Activated CD4-positive, alpha-beta T cell treated with anti-CD3 and anti-CD28 coated beads, Interleukin-2, amount 50 U/mL, for 24 hours (primary cell): ENCODE results near the gene CD109.
A peak's percentile ranks its signal among the peaks of the same experiment; 100 is the strongest.
"Not testable (repeated sequence)": the region's sequence is repeated elsewhere in the genome, so short reads cannot be mapped to it uniquely, and the experiment has no call there.

Experiments
- DNase-seq, 2 donors: peaks; one replicate each; pipeline ENCODE4 v3.0.0-alpha.2; 2020; ENCODE audit warnings: low read depth in 1 of 2, low spot score in 1 of 2

The CD109 gene

DNA sequence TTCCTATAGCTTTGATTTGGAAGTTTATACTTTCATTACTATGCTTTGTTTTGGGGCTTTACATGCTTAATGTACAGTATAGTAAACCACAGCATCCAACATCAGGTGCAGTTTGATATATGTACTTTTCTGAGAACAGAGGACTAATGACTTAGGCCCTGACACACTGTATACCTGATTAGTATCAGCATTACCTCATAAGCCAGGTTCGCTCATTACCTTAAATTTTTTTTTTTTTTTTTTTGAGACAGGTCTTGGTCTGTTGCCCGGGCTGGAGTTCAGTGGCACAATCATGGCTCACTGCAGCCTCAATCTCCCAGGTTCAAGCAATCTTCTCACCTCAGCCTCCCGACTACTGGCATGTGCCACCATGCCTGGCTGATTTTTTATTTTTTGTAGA, 28.4 kb downstream of the CD109 start:
- DNase-seq, result no peak

- not testable (repeated sequence) for DNase-seq
Measured at GRCh38 chr6:73725192-73725591, 29.2 kb downstream of the CD109 start.

DNA sequence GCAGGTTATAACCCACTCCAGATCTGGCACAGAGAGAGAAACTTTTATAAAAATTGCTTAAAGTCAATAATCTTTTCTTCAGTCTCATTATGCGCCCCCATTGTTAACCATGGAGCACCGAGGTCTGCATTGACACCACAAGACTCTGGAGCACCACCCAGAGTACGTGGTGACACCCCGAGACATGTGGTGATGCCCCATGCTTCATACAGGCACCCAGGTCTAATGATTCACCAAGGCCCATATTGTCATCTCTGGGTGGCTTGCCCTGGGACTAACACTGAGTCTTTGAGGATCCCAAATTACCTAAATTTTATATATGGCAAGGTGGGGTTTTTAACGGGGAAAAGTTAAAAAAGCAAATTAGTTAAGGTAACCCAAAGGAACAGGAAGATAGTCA, 31.1 kb downstream of the CD109 start:
- no peak for DNase-seq

DNA sequence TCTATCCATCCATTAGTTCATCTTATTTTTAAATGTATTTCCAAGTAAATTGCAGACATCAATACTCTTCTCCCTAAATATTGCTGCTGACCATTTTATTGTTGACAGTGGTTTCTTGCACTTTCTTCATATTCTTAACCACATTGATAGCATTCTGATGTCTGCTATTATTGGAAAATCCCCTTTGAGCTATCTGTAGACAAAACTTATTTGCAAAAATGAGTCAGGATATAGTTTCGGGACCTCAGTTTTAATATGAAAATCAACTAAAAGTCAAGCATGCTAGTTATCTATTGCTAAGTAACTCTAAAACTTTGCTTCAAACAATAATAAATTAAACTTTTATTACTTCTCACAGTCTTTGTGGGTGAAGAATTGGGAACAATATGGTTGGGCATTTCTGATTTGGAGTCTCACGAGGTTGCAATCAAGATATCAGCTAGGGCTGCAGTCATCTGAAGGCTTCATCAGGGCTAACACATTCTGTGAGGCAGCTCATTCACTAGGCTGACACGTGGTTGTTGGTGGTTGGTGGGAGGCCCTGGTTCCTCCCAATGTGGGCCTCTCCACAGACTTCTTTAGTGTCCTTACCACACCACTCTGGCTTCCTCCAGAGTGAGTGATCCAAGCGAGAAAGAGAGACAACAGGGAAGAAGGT, 32.7 kb downstream of the CD109 start:
- DNase-seq, result peak in 1 of 2 donors; percentile 40

DNA sequence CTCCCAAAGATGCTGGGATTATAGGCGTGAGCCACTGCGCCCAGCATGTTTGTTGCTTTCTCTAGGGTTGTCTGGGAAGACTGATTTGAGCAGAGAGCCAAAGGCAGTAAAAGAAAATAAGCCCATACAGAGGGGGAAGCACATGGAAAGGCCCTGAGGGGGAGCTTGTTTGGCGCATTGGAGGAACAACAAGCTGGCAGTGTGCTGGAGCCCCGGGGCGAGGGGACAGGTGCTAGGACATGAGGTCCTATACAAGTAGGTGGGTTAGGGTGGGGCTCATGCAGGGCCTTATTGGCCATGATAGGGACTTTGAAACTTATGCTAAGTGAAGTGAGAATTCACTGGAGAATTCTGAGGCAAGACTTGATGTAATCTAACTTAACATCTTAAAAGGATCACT, 35.3 kb downstream of the CD109 start:
- no peak for DNase-seq

GRCh38 chr6:73732845-73733675, 37.1 kb downstream of the CD109 start:
- DNase-seq, result peak; percentile 47 to 65

DNA sequence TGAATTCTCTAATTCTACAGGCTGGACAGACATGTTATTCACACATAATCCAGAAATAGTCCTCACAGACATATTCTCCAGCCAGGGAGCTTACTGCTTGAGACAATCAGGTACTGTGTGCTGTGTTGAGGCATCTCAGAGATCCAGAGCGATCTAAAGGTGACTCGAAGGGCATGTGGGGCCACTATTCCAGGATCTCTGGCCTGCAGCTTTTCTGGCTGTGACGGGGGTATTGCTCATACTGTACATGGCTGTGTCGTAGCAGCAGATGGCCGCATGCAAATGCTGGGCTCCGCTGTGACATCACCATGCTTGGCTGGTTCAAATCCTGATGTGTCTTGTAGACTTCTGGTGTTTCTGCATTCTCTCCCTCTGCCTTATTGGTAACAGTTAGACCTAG, 37.8 kb downstream of the CD109 start:
- no peak for DNase-seq

DNA sequence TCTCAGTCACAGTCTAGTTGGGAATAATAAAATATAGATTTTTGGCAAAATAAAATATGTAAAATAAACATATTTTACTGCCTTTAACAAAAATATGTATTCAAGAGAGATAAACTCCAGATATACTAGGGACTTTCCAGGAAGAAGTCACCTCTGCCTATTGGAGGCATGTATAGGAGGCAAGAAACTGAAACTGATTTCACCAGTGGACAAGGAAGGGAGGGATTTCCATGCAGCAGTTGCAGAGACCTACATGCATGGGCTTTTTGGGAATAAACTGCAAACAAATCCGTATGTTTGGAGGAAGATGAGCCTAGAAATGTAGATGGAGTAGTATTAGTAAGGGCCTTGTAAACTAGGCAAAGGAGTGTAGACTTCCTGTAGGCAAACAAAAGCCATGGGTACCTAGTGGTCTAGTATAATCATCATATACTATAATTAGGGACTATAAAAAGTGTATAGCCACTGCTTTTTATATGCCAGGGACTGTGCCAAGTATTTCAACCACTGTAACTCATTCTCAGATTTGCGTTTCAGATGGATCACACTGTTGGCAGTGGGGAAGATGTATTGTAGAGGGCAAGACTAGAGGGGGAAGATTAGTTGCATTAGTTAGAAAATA, 38.9 kb downstream of the CD109 start:
- DNase-seq, result no peak

DNA sequence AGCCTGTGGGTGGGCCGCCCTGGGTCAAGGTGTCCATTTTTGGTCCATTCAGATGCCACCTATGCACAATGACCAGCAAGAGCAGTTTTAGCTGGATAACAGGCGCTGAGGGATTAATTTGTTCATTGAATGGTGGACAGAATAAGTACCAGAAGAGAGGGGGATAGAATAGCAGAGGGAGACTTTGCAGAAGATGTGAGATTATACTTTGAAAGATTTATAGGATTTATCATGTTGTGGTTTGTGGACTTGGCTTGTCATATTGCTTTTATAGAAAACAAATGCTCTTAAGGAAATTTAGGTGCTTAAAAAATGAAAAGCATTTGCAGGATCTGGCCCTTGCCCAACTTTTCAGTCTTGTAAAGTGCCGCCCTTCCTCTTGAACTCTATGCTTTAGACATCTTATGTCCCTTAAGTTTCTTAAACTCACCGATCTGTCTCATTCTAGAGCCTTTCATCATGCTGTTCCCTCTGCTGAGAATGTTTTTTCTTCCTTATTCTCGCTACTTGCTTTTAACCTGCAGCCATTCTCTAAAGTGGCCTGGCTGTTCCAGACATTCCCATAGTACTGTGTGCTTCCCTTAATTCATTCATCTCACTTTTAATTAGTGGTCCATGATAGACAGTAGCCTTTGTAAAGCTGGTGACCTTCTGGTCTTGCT, 42.5 kb downstream of the CD109 start:
- DNase-seq, result no peak

GRCh38 chr6:73739096-73739495, 43.1 kb downstream of the CD109 start:
- no peak for DNase-seq

DNA sequence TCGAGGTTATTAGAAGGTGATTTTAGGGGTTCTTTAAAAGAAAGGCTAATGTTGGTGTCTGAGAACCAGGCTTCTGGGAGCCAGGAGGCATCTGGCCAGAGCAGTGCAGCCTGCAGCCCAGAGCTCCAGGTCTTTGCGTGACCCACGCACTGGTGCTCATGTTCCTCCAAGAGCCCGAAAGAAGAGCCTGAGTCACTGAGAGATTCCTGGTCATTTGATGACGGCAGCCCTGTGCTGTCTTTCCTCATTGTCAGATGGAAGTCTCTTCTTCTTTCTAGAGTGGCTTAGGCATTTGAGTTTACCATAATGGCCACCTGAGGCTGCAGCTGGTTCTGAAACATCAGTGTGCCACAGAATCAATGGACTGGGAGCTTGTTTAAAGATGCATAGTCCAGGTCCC, 46.4 kb downstream of the CD109 start:
- no peak for DNase-seq

- DNase-seq, result no peak
Measured at GRCh38 chr6:73743081-73743480, 47.1 kb downstream of the CD109 start.

GRCh38 chr6:73743556-73743955, 47.6 kb downstream of the CD109 start:
- no peak for DNase-seq

DNA sequence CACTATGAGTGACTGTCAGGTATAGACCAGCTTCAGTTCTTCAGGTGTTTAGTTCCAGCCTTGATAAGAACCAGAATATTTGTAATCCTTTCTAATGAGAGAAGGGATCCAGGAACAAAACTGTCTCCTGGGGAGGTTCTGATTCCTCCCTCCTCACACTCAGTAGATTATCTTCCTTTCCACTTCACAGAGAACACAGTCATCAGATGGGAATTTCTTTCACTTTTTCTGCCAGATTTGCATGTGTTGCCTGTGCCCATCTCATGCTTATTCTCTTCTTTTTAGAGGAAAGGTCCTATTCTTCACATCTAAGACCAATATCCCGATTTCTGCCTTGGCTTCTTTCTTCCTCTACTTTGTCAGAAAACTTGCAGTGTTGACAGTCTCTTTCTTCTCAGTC, 50.8 kb downstream of the CD109 start:
- no peak for DNase-seq

DNA sequence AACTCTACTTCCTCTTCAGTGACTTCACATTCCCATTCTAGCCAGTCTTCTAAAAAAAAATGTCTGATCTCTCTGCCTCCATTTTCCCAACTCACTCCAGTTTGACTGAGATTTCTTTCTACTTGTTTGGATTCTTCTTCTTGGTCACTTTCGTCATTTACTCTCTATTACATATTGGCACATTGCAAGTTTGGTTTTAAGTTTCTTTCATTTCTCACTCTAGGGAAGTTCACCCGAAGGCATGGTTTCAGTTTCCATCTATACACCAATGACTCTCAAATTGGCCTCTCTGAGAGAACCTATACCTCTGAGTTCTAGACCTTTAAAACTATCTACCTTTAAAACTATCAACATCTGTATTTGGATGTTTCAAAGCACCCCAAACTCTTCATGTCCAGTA, 51.3 kb downstream of the CD109 start:
- DNase-seq, result no peak

DNA sequence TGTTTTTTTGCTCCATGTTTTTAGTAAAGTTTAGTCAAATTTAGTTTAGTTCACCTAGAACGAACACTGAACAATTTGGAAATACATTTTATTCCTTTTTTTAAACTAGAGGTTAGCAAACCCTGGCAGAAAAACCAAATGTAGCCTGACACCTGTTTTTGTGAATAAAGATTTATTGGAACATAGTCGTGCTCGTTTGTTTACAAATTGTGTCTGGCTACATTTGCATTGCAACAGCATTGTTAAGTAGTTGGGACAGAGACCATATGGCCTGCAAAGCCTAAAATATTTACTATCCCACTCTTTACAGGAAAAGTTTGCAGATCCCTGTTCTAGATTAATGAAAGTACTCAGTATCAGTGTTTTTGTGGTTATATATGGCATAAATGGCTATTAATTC, 56.9 kb downstream of the CD109 start:
- DNase-seq, result no peak

DNA sequence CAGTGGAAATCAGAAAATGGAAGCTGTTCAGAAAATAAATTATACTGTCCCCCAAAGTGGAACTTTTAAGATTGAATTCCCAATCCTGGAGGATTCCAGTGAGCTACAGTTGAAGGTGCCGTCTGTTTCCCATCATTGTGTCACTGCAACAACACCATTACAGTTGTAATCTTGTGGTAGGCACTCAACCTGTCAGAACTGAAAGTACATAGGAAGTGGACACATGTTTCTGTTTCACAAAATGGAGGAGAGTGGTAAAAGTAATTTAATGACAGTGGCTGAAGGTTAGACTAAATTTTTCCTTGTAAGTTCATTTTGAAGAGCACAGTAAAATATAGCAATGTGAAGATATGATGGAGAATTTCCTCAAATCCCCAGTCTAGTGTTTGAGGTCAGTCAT, 70.0 kb downstream of the CD109 start:
- DNase-seq, result no peak

DNA sequence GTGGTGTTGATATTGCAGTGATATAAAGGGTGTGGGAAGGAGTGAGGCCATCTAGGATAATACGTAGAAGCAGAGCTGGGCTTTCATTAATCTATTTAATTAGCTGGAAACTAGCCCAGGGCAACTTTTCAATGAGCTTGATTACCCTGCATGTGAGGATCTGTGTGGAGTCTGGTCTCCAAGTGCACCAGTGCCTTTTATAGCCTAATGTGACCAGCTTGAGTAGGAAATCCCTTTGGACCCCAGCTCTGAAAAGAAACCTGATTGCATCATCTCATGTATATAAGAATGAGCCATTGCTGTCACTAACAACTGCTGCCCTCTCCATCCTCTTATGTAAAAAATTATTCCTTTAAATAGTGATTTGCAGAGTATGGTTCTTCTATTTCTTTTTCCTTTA, 72.6 kb downstream of the CD109 start:
- no peak for DNase-seq

DNA sequence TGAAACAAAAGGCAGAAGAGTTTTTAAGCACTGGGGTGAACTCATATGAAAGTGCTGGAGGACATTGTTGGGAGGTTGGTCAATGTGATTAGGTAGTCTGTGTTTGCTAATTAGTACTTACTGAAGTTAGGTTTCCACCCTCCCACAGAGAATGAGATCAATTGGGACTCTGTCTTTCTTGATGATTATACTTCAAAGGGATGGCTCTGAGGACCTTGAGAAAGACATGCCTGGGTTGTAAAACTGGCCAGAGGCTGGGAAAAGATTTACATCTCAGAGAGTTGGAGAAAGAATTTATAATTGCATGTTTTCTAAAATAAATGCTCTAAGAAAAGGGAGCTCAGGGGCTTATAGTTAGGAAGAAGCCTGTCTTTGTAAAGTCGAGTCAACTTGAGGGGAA, 74.0 kb downstream of the CD109 start:
- DNase-seq, result no peak

GRCh38 chr6:73774311-73774774, 78.3 kb downstream of the CD109 start:
- DNase-seq, result no peak

DNA sequence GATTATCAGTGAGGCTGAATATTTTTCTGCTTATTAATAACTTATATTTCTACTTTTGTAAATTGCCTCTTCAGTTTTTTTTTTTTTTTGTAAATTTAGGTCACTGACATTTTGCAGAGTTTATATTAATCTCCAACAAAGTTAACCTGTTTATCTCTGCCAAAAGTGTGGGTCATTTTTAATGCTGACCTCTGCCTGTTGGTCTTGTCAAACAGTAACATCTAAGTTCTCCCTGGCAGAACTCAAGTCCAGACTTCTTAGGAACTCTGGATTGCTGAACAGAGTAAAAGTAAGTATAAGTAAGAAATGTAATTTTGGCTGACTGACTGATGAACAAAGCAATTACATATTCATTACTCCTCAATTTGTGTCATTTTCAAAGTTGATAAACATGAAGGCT, 83.9 kb downstream of the CD109 start:
- DNase-seq, result no peak

DNA sequence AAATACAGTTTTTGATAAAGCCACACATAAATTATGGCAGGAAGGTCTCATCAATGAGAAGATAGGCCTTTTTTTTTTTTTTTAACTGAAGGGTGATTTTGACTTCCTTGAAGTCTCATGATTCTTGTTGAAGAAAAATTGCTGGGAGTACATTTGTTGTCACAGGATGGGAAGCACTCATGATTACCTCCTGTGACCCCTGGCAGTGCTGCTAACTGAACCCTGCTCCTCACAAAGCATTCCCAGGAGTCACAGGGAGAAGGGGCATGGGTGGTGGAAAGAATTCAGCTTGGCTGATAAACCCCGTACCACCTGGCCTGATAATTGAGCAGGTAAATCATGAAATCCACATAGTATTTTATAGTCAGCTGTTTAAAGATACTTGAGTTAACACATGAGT, 86.9 kb downstream of the CD109 start:
- no peak for DNase-seq
